ENCODE data around the gene MT1B. TPM values are rescaled to one million over a fixed set of nuclear protein-coding genes. Genes with fewer than 3 reads are reported as not detected.

The MT1B gene
- total RNA-seq, 1 donor from 2014 or later, result not detected

DNA sequence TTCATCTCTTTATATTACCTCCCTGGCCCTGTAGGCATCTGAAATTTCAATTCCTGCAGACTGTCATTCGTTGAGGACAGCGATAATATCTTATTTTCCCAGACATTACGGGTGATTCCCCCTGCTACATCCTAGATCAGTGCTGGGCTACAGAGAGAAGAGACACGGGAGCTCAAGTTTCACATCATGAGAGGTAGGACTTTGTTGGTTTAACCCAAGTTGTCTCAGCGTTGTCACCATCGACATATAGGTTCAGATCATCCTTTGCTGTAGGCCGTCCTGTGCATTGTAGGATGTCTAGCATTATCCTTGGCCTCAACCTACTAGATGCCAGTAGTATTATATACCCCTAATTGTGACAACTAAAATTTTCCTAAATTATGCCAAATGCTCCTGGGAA, 49.8 kb downstream of the MT1B start:
- no peaks in the 10 kb centered on the region for H3K27me3 ChIP-seq (ENCODE audit: low read depth)
- no peak for ATAC-seq
- H3K36me3 ChIP-seq, result no peaks in the 10 kb centered on the region
- TF ChIP-seq, protein P1, sequence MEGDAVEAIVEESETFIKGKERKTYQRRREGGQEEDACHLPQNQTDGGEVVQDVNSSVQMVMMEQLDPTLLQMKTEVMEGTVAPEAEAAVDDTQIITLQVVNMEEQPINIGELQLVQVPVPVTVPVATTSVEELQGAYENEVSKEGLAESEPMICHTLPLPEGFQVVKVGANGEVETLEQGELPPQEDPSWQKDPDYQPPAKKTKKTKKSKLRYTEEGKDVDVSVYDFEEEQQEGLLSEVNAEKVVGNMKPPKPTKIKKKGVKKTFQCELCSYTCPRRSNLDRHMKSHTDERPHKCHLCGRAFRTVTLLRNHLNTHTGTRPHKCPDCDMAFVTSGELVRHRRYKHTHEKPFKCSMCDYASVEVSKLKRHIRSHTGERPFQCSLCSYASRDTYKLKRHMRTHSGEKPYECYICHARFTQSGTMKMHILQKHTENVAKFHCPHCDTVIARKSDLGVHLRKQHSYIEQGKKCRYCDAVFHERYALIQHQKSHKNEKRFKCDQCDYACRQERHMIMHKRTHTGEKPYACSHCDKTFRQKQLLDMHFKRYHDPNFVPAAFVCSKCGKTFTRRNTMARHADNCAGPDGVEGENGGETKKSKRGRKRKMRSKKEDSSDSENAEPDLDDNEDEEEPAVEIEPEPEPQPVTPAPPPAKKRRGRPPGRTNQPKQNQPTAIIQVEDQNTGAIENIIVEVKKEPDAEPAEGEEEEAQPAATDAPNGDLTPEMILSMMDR (IDR thresholded peaks at IDR 0.05), result no peak
- H3K4me3 ChIP-seq, result no peak overlapping the region
- H3K4me1 ChIP-seq, result peaks cover 10% of the 10 kb centered on the region
- intact Hi-C loops (cut with DNase I), result loop anchor here (10.0 kb wide), 1 partner anchor 187 kb away; no protein-coding TSS in a partner anchor
- H3K9me3 ChIP-seq, result no peaks in the 10 kb centered on the region
- no peak for DNase-seq
- H3K27ac ChIP-seq, result no peak overlapping the region

Other genes starting within 250 kb of the MT1B start
- gene AMFR, start 226.3 kb upstream of the MT1B start, total RNA-seq, result 90.4 TPM
- 80.3 TPM for gene NUDT21, start 200.6 kb upstream of the MT1B start, total RNA-seq
- 26.8 TPM for gene OGFOD1, start 200.3 kb upstream of the MT1B start, total RNA-seq
- 42.2 TPM for gene BBS2, start 131.9 kb upstream of the MT1B start, total RNA-seq
- gene MT4, start 86.8 kb upstream of the MT1B start, total RNA-seq, result not detected
- gene MT3, start 62.4 kb upstream of the MT1B start, total RNA-seq, result not detected
- gene MT2A, start 43.3 kb upstream of the MT1B start, total RNA-seq, result 223 TPM
- gene MT1E, start 26.1 kb upstream of the MT1B start, total RNA-seq, result 158 TPM
- 29.8 TPM for gene MT1M, start 19.2 kb upstream of the MT1B start, total RNA-seq
- 4.7 TPM for gene MT1A, start 13.2 kb upstream of the MT1B start, total RNA-seq
- gene MT1F, start 6.1 kb downstream of the MT1B start, total RNA-seq, result 12.6 TPM
- 25.3 TPM for gene MT1G, start 16.2 kb downstream of the MT1B start, total RNA-seq
- 4.3 TPM for gene MT1H, start 17.9 kb downstream of the MT1B start, total RNA-seq
- gene MT1X, start 30.6 kb downstream of the MT1B start, total RNA-seq, result 95.7 TPM
- 49.4 TPM for gene NUP93, start 78.2 kb downstream of the MT1B start, total RNA-seq
- not detected for gene SLC12A3, start 213.3 kb downstream of the MT1B start, total RNA-seq

All from lower lobe of right lung (tissue), 2 donors.